CD4-positive, alpha-beta T cell treated with Interferon alpha-2 for 1 hour (primary cell): Measurements from ENCODE around the gene FOXD4L5.
"Not testable (repeated sequence)": the region's sequence is repeated elsewhere in the genome, so short reads cannot be mapped to it uniquely, and the experiment has no call there.

Experiments
- DNase-seq, 2 donors: peaks; one replicate each; pipeline ENCODE4 v3.0.0-alpha.2; 2020 to 2022

Gene FOXD4L5

GRCh38 chr9:65285109-65285508 is at the start of gene FOXD4L5:
TSS of gene FOXD4L5 (minus strand) at chr9:65285209. CDS start at chr9:65284377, 832 bp downstream.
- not testable (repeated sequence) for DNase-seq

- DNase-seq = not testable (repeated sequence)
These were observed 1.1 kb downstream of the FOXD4L5 start for GRCh38 chr9:65283943-65284342.

- not testable (repeated sequence) for DNase-seq
These were observed 2.0 kb downstream of the FOXD4L5 start for GRCh38 chr9:65282976-65283375.
